GM12875 (cell line): ENCODE results near the gene DENND1B.

ENCODE experiments used
- H3K4me3 ChIP-seq: one replicate; pipeline ENCODE4 v1.5.1; 2011; ENCODE audit warnings: low read depth, low read length, control low read depth
- TF ChIP-seq, protein P1 (sequence below): IDR thresholded peaks from 2 replicates; pipeline ENCODE4 v1.5.1; 2011; ENCODE audit warnings: low read depth, mild to moderate bottlenecking, control low read depth, inconsistent platforms, low read length, moderate library complexity, borderline replicate concordance; ENCODE audit not compliant: insufficient read depth

DENND1B gene

GRCh38 chr1:197773856-197774255 lies 1.4 kb downstream of the DENND1B start:
- H3K4me3 ChIP-seq: no peak overlapping the region
- TF ChIP-seq, protein P1, sequence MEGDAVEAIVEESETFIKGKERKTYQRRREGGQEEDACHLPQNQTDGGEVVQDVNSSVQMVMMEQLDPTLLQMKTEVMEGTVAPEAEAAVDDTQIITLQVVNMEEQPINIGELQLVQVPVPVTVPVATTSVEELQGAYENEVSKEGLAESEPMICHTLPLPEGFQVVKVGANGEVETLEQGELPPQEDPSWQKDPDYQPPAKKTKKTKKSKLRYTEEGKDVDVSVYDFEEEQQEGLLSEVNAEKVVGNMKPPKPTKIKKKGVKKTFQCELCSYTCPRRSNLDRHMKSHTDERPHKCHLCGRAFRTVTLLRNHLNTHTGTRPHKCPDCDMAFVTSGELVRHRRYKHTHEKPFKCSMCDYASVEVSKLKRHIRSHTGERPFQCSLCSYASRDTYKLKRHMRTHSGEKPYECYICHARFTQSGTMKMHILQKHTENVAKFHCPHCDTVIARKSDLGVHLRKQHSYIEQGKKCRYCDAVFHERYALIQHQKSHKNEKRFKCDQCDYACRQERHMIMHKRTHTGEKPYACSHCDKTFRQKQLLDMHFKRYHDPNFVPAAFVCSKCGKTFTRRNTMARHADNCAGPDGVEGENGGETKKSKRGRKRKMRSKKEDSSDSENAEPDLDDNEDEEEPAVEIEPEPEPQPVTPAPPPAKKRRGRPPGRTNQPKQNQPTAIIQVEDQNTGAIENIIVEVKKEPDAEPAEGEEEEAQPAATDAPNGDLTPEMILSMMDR: no peak

GRCh38 chr1:197771904-197772556 lies 3.2 kb downstream of the DENND1B start:
- TF ChIP-seq, protein P1: no peak
- H3K4me3 ChIP-seq: no peak overlapping the region

DNA sequence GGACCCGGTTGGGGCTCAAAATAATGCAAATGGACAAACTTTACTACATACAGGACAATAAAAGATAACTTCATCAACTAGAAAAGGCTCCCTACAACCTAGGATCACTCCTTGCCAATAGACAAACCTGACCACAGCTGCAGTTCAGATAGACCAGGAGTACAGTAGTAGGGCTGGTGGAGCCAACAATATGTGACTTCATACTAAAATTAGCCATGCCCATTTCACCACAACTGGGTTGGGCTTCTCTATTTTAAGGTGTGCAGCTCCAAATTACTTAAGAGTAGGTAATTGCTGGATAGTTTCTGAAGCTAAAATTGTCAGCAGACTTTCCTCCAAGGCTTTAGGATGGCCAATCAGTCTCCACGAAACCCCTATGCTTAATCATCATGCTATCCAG lies 3.9 kb downstream of the DENND1B start:
- TF ChIP-seq, protein P1: no peak
- H3K4me3 ChIP-seq: no peak overlapping the region

DNA sequence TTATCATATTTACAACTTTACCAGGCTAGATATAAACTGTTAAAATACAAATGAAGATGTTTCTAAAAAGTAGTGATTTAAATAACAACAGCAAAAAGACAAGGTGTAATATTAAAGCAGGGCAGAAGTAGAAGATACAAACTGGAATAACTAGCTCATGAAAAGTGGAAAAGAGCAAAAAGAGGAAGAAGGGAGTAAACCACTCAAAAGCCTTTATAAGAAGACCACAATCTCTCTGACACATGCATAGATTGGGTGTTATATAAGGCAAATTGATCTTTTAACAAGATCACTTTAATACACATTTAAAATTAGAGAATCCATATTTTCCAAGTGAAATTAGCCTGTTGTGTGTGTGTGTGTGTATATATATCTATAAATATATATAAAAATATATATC lies 5.0 kb downstream of the DENND1B start:
- H3K4me3 ChIP-seq: no peak overlapping the region
- TF ChIP-seq, protein P1: no peak

GRCh38 chr1:197769287-197769686 lies 6.0 kb downstream of the DENND1B start:
- TF ChIP-seq, protein P1: no peak
- no peak overlapping the region for H3K4me3 ChIP-seq

GRCh38 chr1:197768014-197768805 lies 7.1 kb downstream of the DENND1B start:
- no peak overlapping the region for H3K4me3 ChIP-seq
- TF ChIP-seq, protein P1: no peak

- TF ChIP-seq, protein P1: no peak
- no peak overlapping the region for H3K4me3 ChIP-seq
Measured at GRCh38 chr1:197763769-197764168, 11.5 kb downstream of the DENND1B start.
